Vagina (tissue), 2 donors: ENCODE results near the gene LRRC74B. TPM values are rescaled to one million over a fixed set of nuclear protein-coding genes. Genes with fewer than 3 reads are reported as not detected.
"Not testable (repeated sequence)": the region's sequence is repeated elsewhere in the genome, so short reads cannot be mapped to it uniquely, and the experiment has no call there.

ENCODE experiments used
- DNase-seq, 2 donors: peaks; one replicate each; pipeline ENCODE4 v3.0.0-alpha.2; 2017; ENCODE audit errors: extremely low spot score in 2 of 2
- H3K27ac ChIP-seq: fragments of 200-600 bp; sonication (generic); one replicate; pipeline ENCODE4 v1.5.1; 2019
- H3K27me3 ChIP-seq: fragments of 200-600 bp; sonication (generic); one replicate; pipeline ENCODE4 v1.5.1; 2019
- H3K36me3 ChIP-seq, 2 donors: fragments of 200-600 bp; sonication (generic); one replicate each; pipeline ENCODE4 v1.5.1; 2017 to 2019
- H3K4me1 ChIP-seq: fragments of 200-600 bp; sonication (generic); one replicate; pipeline ENCODE4 v1.5.1; 2019
- H3K4me3 ChIP-seq, 2 donors: fragments of 200-600 bp; sonication (generic); 1 replicate in 1 of 2; 2 replicates in 1 of 2; pipeline ENCODE4 v1.5.1; 2016 to 2019
- H3K9me3 ChIP-seq: fragments of 200-600 bp; sonication (generic); one replicate; pipeline ENCODE4 v1.5.1; 2019
- CTCF ChIP-seq, 3 experiments: fragments of 450-650 bp in 2 of 3; fragments of 200-600 bp in 1 of 3; sonication (generic) in 1 of 3; IDR thresholded peaks; one replicate each; pipeline ENCODE4 v1.5.1; 2017 to 2019; ENCODE audit warnings: antibody characterized with exemption in 3 of 3, mild to moderate bottlenecking in 2 of 3, moderate library complexity in 2 of 3
- POLR2A ChIP-seq, 2 donors: fragments of 450-650 bp; IDR thresholded peaks; one replicate each; pipeline ENCODE4 v1.6.1; 2017; ENCODE audit warnings: antibody characterized with exemption in 2 of 2, mild to moderate bottlenecking in 2 of 2, moderate library complexity in 2 of 2
- POLR2AphosphoS5 ChIP-seq, 2 donors: sonication (generic); formaldehyde crosslinking; IDR thresholded peaks; one replicate each; pipeline ENCODE4 v1.9.0; 2017; ENCODE audit warnings: antibody characterized with exemption in 2 of 2, mild to moderate bottlenecking in 2 of 2, low read depth in 1 of 2; ENCODE audit not compliant: insufficient read depth in 1 of 2
- intact Hi-C: fragments of 100-400 bp; cut with DNase I; formaldehyde crosslinking; loops from one replicate; pipeline ENCODE4 v1.15.1; 2023
- total RNA-seq: library from RNA; depleted of rRNA; stranded (reverse); fragments of >200 nt; gene quantifications from one replicate; pipeline ENCODE4 v1.2.3, GENCODE V29; 2016

The LRRC74B gene
- total RNA-seq, 1 donor from 2014 or later = not detected

- Histone ChIP-seq H3K4me1 (no peaks in the 10 kb centered on the region), H3K27ac (no peak overlapping the region), H3K4me3 (no peak overlapping the region), H3K9me3 (no peaks in the 10 kb centered on the region), H3K27me3 (no peaks in the 10 kb centered on the region), H3K36me3 (no peaks in the 10 kb centered on the region)
- no peak for TF ChIP-seq POLR2AphosphoS5 (IDR thresholded peaks at IDR 0.05; ENCODE audit: insufficient read depth in 1 of 2, low read depth in 1 of 2)
- TF ChIP-seq CTCF (IDR thresholded peaks at IDR 0.05) = no peak
- no peak for TF ChIP-seq POLR2A (IDR thresholded peaks at IDR 0.05)
- no peak for DNase-seq
- intact Hi-C loops = no loop called here
Observed at GRCh38 chr22:21079493-21079892, 33.7 kb downstream of the LRRC74B start.

- H3K9me3 ChIP-seq = no peaks in the 10 kb centered on the region
- no peak overlapping the region for H3K4me3 ChIP-seq
- H3K36me3 ChIP-seq = no peaks in the 10 kb centered on the region
- no peaks in the 10 kb centered on the region for H3K27me3 ChIP-seq
- intact Hi-C loops = no loop called here
- H3K27ac ChIP-seq = no peak overlapping the region
- no peak for DNase-seq
- no peaks in the 10 kb centered on the region for H3K4me1 ChIP-seq
- no peak for TF ChIP-seq POLR2AphosphoS5 (IDR thresholded peaks at IDR 0.05; ENCODE audit: insufficient read depth in 1 of 2, low read depth in 1 of 2)
- TF ChIP-seq CTCF (IDR thresholded peaks at IDR 0.05) = no peak
- no peak for TF ChIP-seq POLR2A (IDR thresholded peaks at IDR 0.05)
Observed at GRCh38 chr22:21080435-21081137, 34.8 kb downstream of the LRRC74B start.

- Histone ChIP-seq H3K36me3 (no peaks in the 10 kb centered on the region), H3K9me3 (no peaks in the 10 kb centered on the region), H3K27me3 (no peaks in the 10 kb centered on the region), H3K4me1 (no peaks in the 10 kb centered on the region), H3K27ac (no peak overlapping the region), H3K4me3 (no peak overlapping the region)
- TF ChIP-seq CTCF (IDR thresholded peaks at IDR 0.05) (no peak), POLR2AphosphoS5 (IDR thresholded peaks at IDR 0.05; ENCODE audit: insufficient read depth in 1 of 2, low read depth in 1 of 2) (no peak), POLR2A (IDR thresholded peaks at IDR 0.05) (no peak)
- DNase-seq = no peak
- intact Hi-C loops = no loop called here
Observed at GRCh38 chr22:21082248-21082647, 36.5 kb downstream of the LRRC74B start.

GRCh38 chr22:21087119-21087518, 41.4 kb downstream of the LRRC74B start:
- Histone ChIP-seq H3K9me3 (no peaks in the 10 kb centered on the region), H3K36me3 (no peaks in the 10 kb centered on the region), H3K27me3 (no peaks in the 10 kb centered on the region), H3K4me3 (no peak overlapping the region), H3K4me1 (no peaks in the 10 kb centered on the region), H3K27ac (no peak overlapping the region)
- intact Hi-C loops = no loop called here
- no peak for DNase-seq
- TF ChIP-seq POLR2AphosphoS5 (IDR thresholded peaks at IDR 0.05; ENCODE audit: insufficient read depth in 1 of 2, low read depth in 1 of 2) (no peak), POLR2A (IDR thresholded peaks at IDR 0.05) (no peak), CTCF (IDR thresholded peaks at IDR 0.05) (no peak)

- intact Hi-C loops, DNase-seq, H3K36me3 ChIP-seq: not testable (repeated sequence)
Observed at GRCh38 chr22:21087926-21088325, 42.2 kb downstream of the LRRC74B start.

GRCh38 chr22:21091220-21091619, 45.5 kb downstream of the LRRC74B start:
- H3K36me3 ChIP-seq, H3K27ac ChIP-seq, H3K4me1 ChIP-seq, H3K4me3 ChIP-seq, H3K27me3 ChIP-seq, intact Hi-C loops, DNase-seq, H3K9me3 ChIP-seq: not testable (repeated sequence)

More at GRCh38 chr22:21087926-21088325, 42.2 kb downstream of the LRRC74B start:
- H3K9me3 ChIP-seq, H3K4me3 ChIP-seq, H3K27me3 ChIP-seq, H3K27ac ChIP-seq, H3K4me1 ChIP-seq: not testable (repeated sequence)
